Mesenchymal stem cell (in vitro differentiated cells and primary cell): ENCODE data around the gene MOB3B.

Experiments used
- DNase-seq: peaks from one replicate; pipeline ENCODE4 v3.0.0-alpha.2; 2013
- H2AFZ ChIP-seq: one replicate; pipeline ENCODE4 v1.6.1; 2013; ENCODE audit warnings: low read depth, mild to moderate bottlenecking, control low read depth, inconsistent platforms, low read length, moderate library complexity
- H2AK5ac ChIP-seq: 2 replicates; pipeline ENCODE4 v1.6.1; 2013; ENCODE audit warnings: low read length, moderate library complexity, mild to moderate bottlenecking, inconsistent platforms; ENCODE audit not compliant: severe bottlenecking
- H2BK120ac ChIP-seq: one replicate; pipeline ENCODE4 v1.6.1; 2013; ENCODE audit warnings: low read depth, mild to moderate bottlenecking, inconsistent platforms, low read length, moderate library complexity
- H2BK12ac ChIP-seq, 2 experiments: one replicate each; pipeline ENCODE4 v1.6.1; 2013; ENCODE audit warnings: inconsistent platforms in 2 of 2, low read length in 2 of 2, mild to moderate bottlenecking in 2 of 2, moderate library complexity in 2 of 2, control low read depth in 1 of 2
- H2BK15ac ChIP-seq: one replicate; pipeline ENCODE4 v1.6.1; 2013; ENCODE audit warnings: mild to moderate bottlenecking, low read depth, inconsistent platforms; ENCODE audit not compliant: poor library complexity, severe bottlenecking
- H2BK5ac ChIP-seq: 2 replicates; pipeline ENCODE4 v1.6.1; 2013; ENCODE audit warnings: low read depth, mild to moderate bottlenecking, low read length, control low read depth, inconsistent platforms; ENCODE audit not compliant: poor library complexity, severe bottlenecking
- H3K14ac ChIP-seq, 2 experiments: one replicate each; pipeline ENCODE4 v1.6.1; 2013; ENCODE audit warnings: inconsistent platforms in 2 of 2, low read length in 2 of 2, control low read depth in 1 of 2, mild to moderate bottlenecking in 1 of 2, moderate library complexity in 1 of 2
- H3K18ac ChIP-seq, 2 experiments: one replicate each; pipeline ENCODE4 v1.6.1; 2013; ENCODE audit warnings: inconsistent platforms in 2 of 2, low read length in 2 of 2, control low read depth in 1 of 2, low read depth in 1 of 2, mild to moderate bottlenecking in 1 of 2
- H3K23ac ChIP-seq, 2 experiments: one replicate each; pipeline ENCODE4 v1.6.1; 2013; ENCODE audit warnings: inconsistent platforms in 2 of 2, low read length in 2 of 2, mild to moderate bottlenecking in 2 of 2, moderate library complexity in 2 of 2, control low read depth in 1 of 2
- H3K27ac ChIP-seq: 2 replicates; pipeline ENCODE4 v1.5.1; 2013; ENCODE audit warnings: mild to moderate bottlenecking, moderate library complexity, low read length, control low read depth, inconsistent platforms; ENCODE audit not compliant: poor library complexity, severe bottlenecking
- H3K27me3 ChIP-seq, 2 experiments: 2 replicates each; pipeline versions ENCODE4 v1.6.1 to v1.7.0; 2013; ENCODE audit warnings: low read length in 2 of 2, mild to moderate bottlenecking in 2 of 2, moderate library complexity in 2 of 2, control low read depth in 1 of 2, inconsistent platforms in 1 of 2; ENCODE audit not compliant: control insufficient read depth in 1 of 2, insufficient read depth in 1 of 2
- H3K36me3 ChIP-seq, 2 experiments: 2 replicates each; pipeline versions ENCODE4 v1.6.1 to v1.7.0; 2013; ENCODE audit warnings: low read length in 2 of 2, control low read depth in 1 of 2, inconsistent platforms in 1 of 2, low read depth in 1 of 2, mild to moderate bottlenecking in 1 of 2; ENCODE audit not compliant: insufficient read depth in 2 of 2, control insufficient read depth in 1 of 2
- H3K4ac ChIP-seq, 2 experiments: one replicate each; pipeline ENCODE4 v1.6.1; 2013; ENCODE audit warnings: inconsistent platforms in 2 of 2, low read length in 2 of 2, mild to moderate bottlenecking in 2 of 2, moderate library complexity in 2 of 2, control low read depth in 1 of 2, low read depth in 1 of 2
- H3K4me1 ChIP-seq: 2 replicates; pipeline ENCODE4 v1.6.1; 2013; ENCODE audit warnings: low read depth, low read length, control low read depth; ENCODE audit not compliant: control insufficient read depth, insufficient read depth
- H3K4me2 ChIP-seq: 2 replicates; pipeline ENCODE4 v1.6.1; 2013; ENCODE audit warnings: low read length, mild to moderate bottlenecking, inconsistent platforms; ENCODE audit not compliant: poor library complexity, severe bottlenecking
- H3K4me3 ChIP-seq, 2 experiments: 2 replicates each; pipeline versions ENCODE4 v1.5.1 to v1.7.0; 2013; ENCODE audit warnings: low read length in 2 of 2, mild to moderate bottlenecking in 2 of 2, control low read depth in 1 of 2, low read depth in 1 of 2; ENCODE audit not compliant: insufficient read depth in 1 of 2
- H3K79me1 ChIP-seq: replicated peaks from 2 replicates; pipeline ENCODE4 v1.6.1; 2013; ENCODE audit warnings: mild to moderate bottlenecking, control low read depth, low read length, inconsistent platforms; ENCODE audit not compliant: poor library complexity, severe bottlenecking
- H3K9ac ChIP-seq: 2 replicates; pipeline ENCODE4 v1.7.0; 2013; ENCODE audit warnings: mild to moderate bottlenecking, low read length, moderate library complexity
- H3K9me3 ChIP-seq: 2 replicates; pipeline ENCODE4 v1.7.0; 2013; ENCODE audit warnings: mild to moderate bottlenecking, low read length; ENCODE audit not compliant: control insufficient read depth
- H4K8ac ChIP-seq: one replicate; pipeline ENCODE4 v1.6.1; 2013; ENCODE audit warnings: inconsistent platforms, mild to moderate bottlenecking, low read length, moderate library complexity
- H4K91ac ChIP-seq: one replicate; pipeline ENCODE4 v1.6.1; 2013; ENCODE audit warnings: mild to moderate bottlenecking, low read length, inconsistent platforms
- WGBS: methylation state at CpG from one replicate; pipeline ENCODE4 v1.1.7; 2013; ENCODE audit warnings: mixed read lengths; 5-methylcytosine and 5-hydroxymethylcytosine counted together

Gene MOB3B

GRCh38 chr9:27341545-27342294 lies 187.9 kb downstream of the MOB3B start:
- no peaks in the 10 kb centered on the region for H3K9me3 ChIP-seq
- H3K14ac ChIP-seq = no peak overlapping the region
- no peak overlapping the region for H4K91ac ChIP-seq
- H3K79me1 ChIP-seq = no peaks in the 10 kb centered on the region
- H3K23ac ChIP-seq = no peak overlapping the region
- H2BK5ac ChIP-seq = no peak overlapping the region
- no peaks in the 10 kb centered on the region for H3K36me3 ChIP-seq
- H3K4ac ChIP-seq = no peak overlapping the region
- no peak overlapping the region for H3K4me3 ChIP-seq
- no peak overlapping the region for H2BK15ac ChIP-seq
- no peak overlapping the region for H3K4me2 ChIP-seq
- WGBS = 87% methylated on average over 9 of the region's 9 CpGs
- H2BK12ac ChIP-seq = no peak overlapping the region
- H3K27ac ChIP-seq = no peak overlapping the region
- no peak overlapping the region for H3K9ac ChIP-seq
- no peak overlapping the region for H3K18ac ChIP-seq
- peaks cover 6 to 16% of the 10 kb centered on the region in 2 experiments for H3K27me3 ChIP-seq
- H4K8ac ChIP-seq = no peak overlapping the region
- H3K4me1 ChIP-seq = no peaks in the 10 kb centered on the region
- no peak overlapping the region for H2AK5ac ChIP-seq
- no peak overlapping the region for H2AFZ ChIP-seq
- H2BK120ac ChIP-seq = no peak overlapping the region
- DNase-seq = no peak

- Histone ChIP-seq H3K4me2 (no peak overlapping the region), H3K4ac (no peak overlapping the region), H2BK15ac (no peak overlapping the region), H3K27me3 (peaks cover 6 to 16% of the 10 kb centered on the region in 2 experiments), H2AFZ (no peak overlapping the region), H3K4me1 (no peaks in the 10 kb centered on the region), H3K9me3 (no peaks in the 10 kb centered on the region), H3K18ac (no peak overlapping the region), H3K79me1 (no peaks in the 10 kb centered on the region), H3K9ac (no peak overlapping the region), H4K91ac (no peak overlapping the region), H2BK5ac (no peak overlapping the region), H3K36me3 (no peaks in the 10 kb centered on the region), H2BK12ac (no peak overlapping the region), H3K4me3 (no peak overlapping the region), H4K8ac (no peak overlapping the region), H2AK5ac (no peak overlapping the region), H3K14ac (no peak overlapping the region), H3K23ac (no peak overlapping the region), H2BK120ac (no peak overlapping the region), H3K27ac (no peak overlapping the region)
- WGBS = 88% methylated on average over 7 of the region's 7 CpGs
- DNase-seq = no peak
These were observed 188.6 kb downstream of the MOB3B start for GRCh38 chr9:27340961-27341511.

GRCh38 chr9:27340285-27340674 lies 189.3 kb downstream of the MOB3B start:
- H3K36me3 ChIP-seq = no peaks in the 10 kb centered on the region
- H3K14ac ChIP-seq = no peak overlapping the region
- no peak overlapping the region for H3K4me3 ChIP-seq
- no peak overlapping the region for H3K27ac ChIP-seq
- peak overlapping the region in 1 of 2 experiments; percentile 15 for H2BK12ac ChIP-seq
- no peaks in the 10 kb centered on the region for H3K9me3 ChIP-seq
- peaks cover 6 to 16% of the 10 kb centered on the region in 2 experiments for H3K27me3 ChIP-seq
- H2AK5ac ChIP-seq = no peak overlapping the region
- H3K18ac ChIP-seq = no peak overlapping the region
- no peak overlapping the region for H4K91ac ChIP-seq
- H2BK120ac ChIP-seq = no peak overlapping the region
- no peaks in the 10 kb centered on the region for H3K79me1 ChIP-seq
- H2BK5ac ChIP-seq = no peak overlapping the region
- no peak overlapping the region for H2AFZ ChIP-seq
- no peak overlapping the region for H2BK15ac ChIP-seq
- H3K4me1 ChIP-seq = no peaks in the 10 kb centered on the region
- DNase-seq = no peak
- H3K4me2 ChIP-seq = no peak overlapping the region
- H3K23ac ChIP-seq = no peak overlapping the region
- H4K8ac ChIP-seq = no peak overlapping the region
- no peak overlapping the region for H3K4ac ChIP-seq
- WGBS = 94% methylated on average over 5 of the region's 5 CpGs
- no peak overlapping the region for H3K9ac ChIP-seq

- H3K18ac ChIP-seq = no peak overlapping the region
- no peak overlapping the region for H3K14ac ChIP-seq
- no peak overlapping the region for H3K9ac ChIP-seq
- no peak overlapping the region for H2AFZ ChIP-seq
- no peaks in the 10 kb centered on the region for H3K36me3 ChIP-seq
- DNase-seq = no peak
- no peak overlapping the region for H2BK5ac ChIP-seq
- no peak overlapping the region for H3K4me2 ChIP-seq
- H3K23ac ChIP-seq = no peak overlapping the region
- peaks cover 6 to 16% of the 10 kb centered on the region in 2 experiments for H3K27me3 ChIP-seq
- WGBS = 84% methylated on average over 8 of the region's 11 CpGs
- H3K79me1 ChIP-seq = no peaks in the 10 kb centered on the region
- no peak overlapping the region for H3K4ac ChIP-seq
- no peak overlapping the region for H2BK15ac ChIP-seq
- no peak overlapping the region for H4K8ac ChIP-seq
- H3K27ac ChIP-seq = no peak overlapping the region
- no peaks in the 10 kb centered on the region for H3K4me1 ChIP-seq
- H3K4me3 ChIP-seq = no peak overlapping the region
- H4K91ac ChIP-seq = no peak overlapping the region
- no peak overlapping the region for H2BK12ac ChIP-seq
- no peak overlapping the region for H2BK120ac ChIP-seq
- no peak overlapping the region for H2AK5ac ChIP-seq
- H3K9me3 ChIP-seq = no peaks in the 10 kb centered on the region
These were observed 189.8 kb downstream of the MOB3B start for GRCh38 chr9:27339661-27340284.
